Spleen (tissue), 7 donors: ENCODE results near the gene MS4A6E.

Source experiments
- CTCF ChIP-seq, 11 experiments: fragments of 200-600 bp in 7 of 11; fragments of 450-650 bp in 4 of 11; sonication (generic) in 4 of 11; IDR thresholded peaks in 8 of 11; conservative IDR thresholded peaks in 3 of 11; 1 replicate in 7 of 11; 2 replicates in 4 of 11; pipeline versions ENCODE4 v1.4.0 to v1.8.0; 2016 to 2021; ENCODE audit warnings: antibody characterized with exemption in 11 of 11, inconsistent platforms in 4 of 11, mild to moderate bottlenecking in 1 of 11
- POLR2A ChIP-seq, 3 donors: fragments of 450-650 bp; IDR thresholded peaks; one replicate each; pipeline ENCODE4 v1.5.1; 2017; ENCODE audit warnings: antibody characterized with exemption in 3 of 3, mild to moderate bottlenecking in 1 of 3
- POLR2AphosphoS5 ChIP-seq, 3 donors: sonication (generic); formaldehyde crosslinking; IDR thresholded peaks; one replicate each; pipeline ENCODE4 v1.5.1; 2017; ENCODE audit warnings: antibody characterized with exemption in 3 of 3
- donor health status: DM: no; HTN: no; CAD: no; lungs with moderate emphysema.
- donor health status: DM: no; HTN: no; CAD: no.
- donor health status: DM: no; HTN: no; CAD: no.

GRCh38 chr11:60332846-60333245 is 5.8 kb downstream of the MS4A6E start:
- TF ChIP-seq CTCF (IDR thresholded peaks at IDR 0.05 in 8 of 11, conservative IDR thresholded peaks at IDR 0.05 in 3 of 11) (no peak), POLR2AphosphoS5 (IDR thresholded peaks at IDR 0.05) (no peak), POLR2A (IDR thresholded peaks at IDR 0.05) (no peak)
